GM12878 (cell line): ENCODE measurements around the gene HHAT. TPM values are rescaled to one million over a fixed set of nuclear protein-coding genes. Genes with fewer than 3 reads are reported as not detected.
A peak's percentile ranks its signal among the peaks of the same experiment; 100 is the strongest.

ENCODE experiments used
- ATAC-seq: fragments of 200-7000 bp; cut with Tn5 transposase; 3 replicates; pipeline ENCODE4 v1.9.1; 2020; ENCODE audit warnings: mild to moderate bottlenecking, moderate library complexity
- BruUV-seq: library from RNA; stranded (reverse); fragments of 400-500 nt; replicated peaks from 2 replicates; lab custom pipeline; 2021; lab: Mats Ljungman, UMichigan
- CTCF ChIA-PET: fragments of 300-600 bp; sonication (Branson Sonifier 250); formaldehyde crosslinking; extraction: SDS; loops from one replicate; lab custom pipeline; 2021; ENCODE audit warnings: inconsistent platforms; lab: Yijun Ruan, JAX
- POLR2A ChIA-PET: fragments of 350-600 bp; formaldehyde crosslinking; extraction: SDS; loops from one replicate; lab custom pipeline; 2021; ENCODE audit warnings: inconsistent platforms; lab: Charles Lee
- RAD21 ChIA-PET: fragments of 300-600 bp; sonication (Branson Sonifier 250); formaldehyde crosslinking; loops from one replicate; lab custom pipeline; 2023; ENCODE audit warnings: antibody characterized with exemption; ENCODE audit not compliant: unreplicated experiment; lab: Charles Lee
- SMC1A ChIA-PET: fragments of 300-600 bp; sonication (Branson Sonifier 250); formaldehyde crosslinking; loops from one replicate; lab custom pipeline; 2023; ENCODE audit not compliant: unreplicated experiment, uncharacterized antibody; lab: Charles Lee
- DNase-seq: peaks from one replicate; pipeline ENCODE4 v3.0.0-alpha.2; 2011; ENCODE audit warnings: low read depth, low spot score
- FAIRE-seq: peaks from 3 replicates; lab custom pipeline; 2011; peaks lifted over from hg19 to GRCh38; lab: Jason Lieb, UNC
- H2AFZ ChIP-seq: 2 replicates; pipeline ENCODE4 v1.6.0; 2011; ENCODE audit warnings: low read depth, low read length, control low read depth; ENCODE audit not compliant: control insufficient read depth
- H3K27ac ChIP-seq: 2 replicates; pipeline ENCODE4 v1.5.1; 2011; ENCODE audit warnings: control low read depth; ENCODE audit not compliant: control insufficient read depth, insufficient read depth
- H3K27me3 ChIP-seq, 2 experiments: replicated peaks in 1 of 2; 2 replicates each; pipeline versions ENCODE4 v1.6.0 to v1.6.1; 2011; ENCODE audit warnings: low read length in 1 of 2; ENCODE audit not compliant: control insufficient read depth in 2 of 2, insufficient read depth in 2 of 2
- H3K36me3 ChIP-seq, 2 experiments: 2 replicates each; pipeline ENCODE4 v1.5.1; 2011; ENCODE audit warnings: low read length in 1 of 2; ENCODE audit not compliant: control insufficient read depth in 2 of 2, insufficient read depth in 2 of 2
- H3K4me1 ChIP-seq: 2 replicates; pipeline ENCODE4 v1.6.1; 2011; ENCODE audit warnings: mild to moderate bottlenecking, low read length, moderate library complexity, mixed read lengths; ENCODE audit not compliant: control insufficient read depth, insufficient read depth
- H3K4me2 ChIP-seq: 2 replicates; pipeline ENCODE4 v1.6.0; 2011; ENCODE audit warnings: control low read depth; ENCODE audit not compliant: control insufficient read depth, insufficient read depth
- H3K4me3 ChIP-seq: fragments of 200-600 bp; sonication (generic); 2 replicates; pipeline ENCODE4 v1.5.1; 2016
- H3K79me2 ChIP-seq: 2 replicates; pipeline ENCODE4 v1.6.0; 2011; ENCODE audit warnings: low read length; ENCODE audit not compliant: control insufficient read depth, insufficient read depth
- H3K9ac ChIP-seq: 2 replicates; pipeline ENCODE4 v1.8.0; 2011; ENCODE audit warnings: low read length, control low read depth, mixed read lengths; ENCODE audit not compliant: control insufficient read depth, insufficient read depth
- H3K9me3 ChIP-seq: replicated peaks from 3 replicates; pipeline ENCODE4 v1.5.1; 2011; ENCODE audit warnings: mild to moderate bottlenecking, low read length; ENCODE audit not compliant: control insufficient read depth, insufficient read depth
- H4K20me1 ChIP-seq: 2 replicates; pipeline ENCODE4 v1.6.0; 2011; ENCODE audit not compliant: control insufficient read depth, insufficient read depth
- EGR1 ChIP-seq, 2 experiments: IDR thresholded peaks; 1 replicate in 1 of 2; 2 replicates in 1 of 2; pipeline ENCODE4 v1.6.1; 2011 to 2012; ENCODE audit warnings: low read depth in 2 of 2, low read length in 2 of 2, borderline replicate concordance in 1 of 2, mild to moderate bottlenecking in 1 of 2, moderate library complexity in 1 of 2
- IKZF1 ChIP-seq: fragments of 450-650 bp; conservative IDR thresholded peaks from 2 replicates; pipeline ENCODE4 v1.6.1; 2017; ENCODE audit warnings: antibody characterized with exemption, mild to moderate bottlenecking
- IKZF2 ChIP-seq, 2 experiments: fragments of 450-650 bp; IDR thresholded peaks; 2 replicates each; pipeline ENCODE4 v1.6.1; 2017; ENCODE audit warnings: mild to moderate bottlenecking in 2 of 2, moderate library complexity in 2 of 2
- KLF5 ChIP-seq: fragments of 450-650 bp; IDR thresholded peaks from 2 replicates; pipeline ENCODE4 v1.6.1; 2014; ENCODE audit warnings: mild to moderate bottlenecking; ENCODE audit not compliant: partially characterized antibody
- MTA2 ChIP-seq: fragments of 450-650 bp; IDR thresholded peaks from 2 replicates; pipeline ENCODE4 v1.6.1; 2016; ENCODE audit warnings: low read depth, mild to moderate bottlenecking, moderate library complexity
- SPI1 ChIP-seq: IDR thresholded peaks from 2 replicates; pipeline ENCODE4 v1.6.1; 2011; ENCODE audit warnings: low read depth, mild to moderate bottlenecking, low read length, moderate library complexity, borderline replicate concordance; ENCODE audit not compliant: insufficient read depth
- TCF3 ChIP-seq: IDR thresholded peaks from 2 replicates; pipeline ENCODE4 v1.6.1; 2012; ENCODE audit warnings: low read depth, mild to moderate bottlenecking, low read length, borderline replicate concordance; ENCODE audit not compliant: insufficient read depth
- ZNF217 ChIP-seq: fragments of 450-650 bp; IDR thresholded peaks from 2 replicates; pipeline ENCODE4 v1.6.1; 2017; ENCODE audit warnings: antibody characterized with exemption, mild to moderate bottlenecking
- ZNF274 ChIP-seq: IDR thresholded peaks from one replicate; pipeline ENCODE4 v1.8.0; 2011; ENCODE audit not compliant: insufficient read length, insufficient read depth
- ZNF384 ChIP-seq: IDR thresholded peaks from 2 replicates; pipeline ENCODE4 v1.6.1; 2012; ENCODE audit warnings: low read depth, mild to moderate bottlenecking, low read length, improper control_type of control experiment, borderline replicate concordance
- ZSCAN29 ChIP-seq: fragments of 450-650 bp; IDR thresholded peaks from 2 replicates; pipeline ENCODE4 v1.6.1; 2017; ENCODE audit warnings: mild to moderate bottlenecking, moderate library complexity
- ZZZ3 ChIP-seq: IDR thresholded peaks from 2 replicates; pipeline ENCODE4 v1.6.1; 2011; ENCODE audit warnings: low read depth; ENCODE audit not compliant: control insufficient read depth, insufficient read length
- WGBS: methylation state at CpG from one replicate; pipeline ENCODE4 v1.1.6; 2016; ENCODE audit warnings: low lambda C conversion rate; ENCODE audit not compliant: insufficient replicate concordance, insufficient coverage; ENCODE audit errors: missing lambda C conversion rate; 5-methylcytosine and 5-hydroxymethylcytosine counted together
- in situ Hi-C: fragments of 300-500 bp; cut with MboI; formaldehyde crosslinking; loops from 9 replicates; pipeline ENCODE4 v1.14.3; 2018; ENCODE audit warnings: mixed read lengths
- intact Hi-C: fragments of 100-400 bp; cut with micrococcal nuclease; formaldehyde crosslinking; loops from one replicate; pipeline ENCODE4 v1.14.2; 2022; ENCODE audit not compliant: unreplicated experiment
- polyA plus RNA-seq, 11 experiments: library from polyadenylated mRNA; depleted of rRNA in 4 of 11; unstranded in 6 of 11; stranded (reverse) in 5 of 11; fragments of >200 nt; fragmentation: Nextera tagmentation in 4 of 11; fragmentation: Illumina TruSeq in 1 of 11; extraction: Ambion mirVana in 4 of 11; extraction: Trizol in 1 of 11; gene quantifications; 1 replicate in 1 of 11; 2 replicates in 10 of 11; pipeline versions ENCODE4 v1.2.1 to v1.2.3, GENCODE V29; 2011 to 2016; ENCODE audit warnings: inconsistent platforms in 2 of 11, missing spikeins in 2 of 11, low read depth in 1 of 11
- total RNA-seq, 4 experiments: library from RNA; depleted of rRNA in 3 of 4; stranded (reverse); fragments of >200 nt in 3 of 4; fragmentation: Illumina TruSeq in 1 of 4; extraction: Trizol in 1 of 4; gene quantifications; 2 replicates each; pipeline versions ENCODE4 v1.2.1 to v1.2.3, GENCODE V29; 2013 to 2021
- TF ChIP-seq, protein P1 (sequence below): IDR thresholded peaks from 2 replicates; pipeline ENCODE4 v1.6.1; 2012; ENCODE audit warnings: low read depth, low read length, improper control_type of control experiment
- TF ChIP-seq, protein P2 (sequence below): IDR thresholded peaks from 2 replicates; pipeline ENCODE4 v1.6.1; 2011; ENCODE audit warnings: low read depth, mild to moderate bottlenecking, low read length, moderate library complexity, borderline replicate concordance; ENCODE audit errors: extremely low read depth
- TF ChIP-seq, protein P3 (sequence below): fragments of 150-350 bp; IDR thresholded peaks from 2 replicates; pipeline ENCODE4 v1.6.1; 2014; ENCODE audit warnings: mild to moderate bottlenecking, low read depth, low read length

The HHAT gene
- total and polyA plus RNA-seq, 10 of the 15 experiments (the other 5 are each of a cell fraction or from before 2014, with no cell fraction given) = 1.2 to 37.6 (median 2.6) TPM

DNA sequence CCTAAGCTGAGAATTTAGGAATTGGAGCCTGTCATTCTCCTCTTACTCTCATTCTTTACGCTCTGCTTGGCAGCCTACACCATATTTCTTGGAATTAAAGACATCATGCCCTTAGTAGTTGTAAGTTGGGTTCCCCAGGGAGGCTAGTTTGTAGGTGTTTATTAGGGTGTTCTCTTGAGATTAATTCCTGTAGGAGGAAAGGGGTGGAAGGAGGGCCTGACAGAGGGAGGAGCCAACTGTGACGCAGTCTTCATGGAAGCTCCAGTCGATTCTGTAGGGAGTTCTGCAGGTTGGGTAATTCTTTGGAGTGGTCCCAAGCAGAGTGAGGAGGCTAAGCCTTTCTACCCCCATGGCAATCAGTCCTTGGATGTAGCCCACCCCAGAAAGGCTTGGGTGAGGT, 111.4 kb downstream of the HHAT start:
- FAIRE-seq = no peak
- no peak for DNase-seq
- CTCF ChIA-PET = interaction anchor here (0.7 to 1.8 kb wide), 4 partner anchors 8 to 145 kb away, joined by 3 to 8 read pairs (median 4); no protein-coding TSS in a partner anchor
- Histone ChIP-seq H3K9me3 (no peaks in the 10 kb centered on the region), H3K4me3 (no peak overlapping the region), H3K36me3 (no peaks in the 10 kb centered on the region), H3K79me2 (no peaks in the 10 kb centered on the region), H3K27me3 (no peaks in the 10 kb centered on the region), H4K20me1 (no peaks in the 10 kb centered on the region), H3K27ac (no peak overlapping the region), H2AFZ (no peak overlapping the region), H3K9ac (no peak overlapping the region), H3K4me1 (no peaks in the 10 kb centered on the region), H3K4me2 (no peak overlapping the region)
- RAD21 ChIA-PET = interaction anchor here (0.6 kb wide), 1 partner anchor 16 kb away, joined by 3 read pairs; no protein-coding TSS in a partner anchor
- intact Hi-C loops = no loop called here
- POLR2A ChIA-PET = interaction anchor here (0.6 kb wide), 1 partner anchor 80 kb away, joined by 3 read pairs; no protein-coding TSS in a partner anchor
- in situ Hi-C loops = no loop called here
- no peak for TF ChIP-seq ZNF217
- no peak for TF ChIP-seq ZSCAN29
- TF ChIP-seq EGR1 (IDR thresholded peaks at IDR 0.05; ENCODE audit: borderline replicate concordance in 1 of 2, low read depth in 2 of 2, low read length in 2 of 2) = no peak
- TF ChIP-seq ZZZ3 = no peak
- BruUV-seq = no TSS peak
- SMC1A ChIA-PET = interaction anchor here (0.8 to 1.6 kb wide), 7 partner anchors 9 to 79 kb away, joined by 3 to 6 read pairs (median 3); no protein-coding TSS in a partner anchor
- no peak for ATAC-seq
- 27% methylated on average over 3 of the region's 3 CpGs for WGBS

DNA sequence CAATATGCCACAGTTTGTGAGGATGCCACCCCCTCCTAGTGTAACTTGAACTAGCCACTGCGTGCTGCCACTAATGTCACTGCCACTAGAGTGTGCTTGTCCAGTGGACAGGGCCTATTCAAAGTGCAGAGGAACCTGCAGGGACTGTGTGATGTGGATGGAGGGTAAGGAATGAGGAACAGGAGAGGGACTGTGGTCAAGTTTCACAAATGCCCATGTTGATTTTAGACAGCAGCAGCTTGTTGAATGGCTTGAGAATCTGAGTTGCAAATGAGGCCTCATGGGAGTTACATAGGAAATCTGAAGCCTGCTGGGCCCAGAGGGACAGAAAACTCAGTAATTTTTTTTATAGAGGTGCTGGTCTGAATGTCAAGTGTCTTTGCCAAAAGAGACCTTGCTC, 112.3 kb downstream of the HHAT start:
- no TSS peak for BruUV-seq
- Histone ChIP-seq H3K9ac (no peak overlapping the region), H3K79me2 (no peaks in the 10 kb centered on the region), H3K9me3 (no peaks in the 10 kb centered on the region), H3K4me1 (no peaks in the 10 kb centered on the region), H3K4me2 (no peak overlapping the region), H2AFZ (no peak overlapping the region), H3K27me3 (no peaks in the 10 kb centered on the region), H3K36me3 (no peaks in the 10 kb centered on the region), H3K27ac (no peak overlapping the region), H3K4me3 (no peak overlapping the region), H4K20me1 (no peaks in the 10 kb centered on the region)
- WGBS = 79% methylated on average over 1 of the region's 1 CpG
- ATAC-seq (peak; percentile 57), FAIRE-seq (no peak), DNase-seq (no peak)
- intact Hi-C loops (no loop called here), in situ Hi-C loops (no loop called here)
- ChIA-PET RAD21 (interaction anchor here (1.1 kb wide), 1 partner anchor 11 kb away, joined by 3 read pairs; no protein-coding TSS in a partner anchor), CTCF (interaction anchor here (1.0 to 1.7 kb wide), 4 partner anchors 11 to 34 kb away, joined by 3 to 5 read pairs (median 4); no protein-coding TSS in a partner anchor), POLR2A (no interaction called here), SMC1A (interaction anchor here (0.8 to 1.6 kb wide), 5 partner anchors 10 to 80 kb away, joined by 3 to 5 read pairs (median 3); no protein-coding TSS in a partner anchor)
- TF ChIP-seq ZNF274 (no peak), ZNF384 (no peak), MTA2 (peak; percentile 31; the same call in 1 of the 2 replicates), IKZF1 (peak; percentile 50), IKZF2 (IDR thresholded peaks at IDR 0.05) (peak in 1 of 2 experiments; percentile 13; a peak in 1 of 4 replicates), KLF5 (no peak), TCF3 (no peak), SPI1 (peak; percentile 46; the same call in 1 of the 2 replicates), ZNF217 (no peak)
- TF ChIP-seq, protein P1, sequence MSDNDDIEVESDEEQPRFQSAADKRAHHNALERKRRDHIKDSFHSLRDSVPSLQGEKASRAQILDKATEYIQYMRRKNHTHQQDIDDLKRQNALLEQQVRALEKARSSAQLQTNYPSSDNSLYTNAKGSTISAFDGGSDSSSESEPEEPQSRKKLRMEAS = no peak
- TF ChIP-seq, protein P2, sequence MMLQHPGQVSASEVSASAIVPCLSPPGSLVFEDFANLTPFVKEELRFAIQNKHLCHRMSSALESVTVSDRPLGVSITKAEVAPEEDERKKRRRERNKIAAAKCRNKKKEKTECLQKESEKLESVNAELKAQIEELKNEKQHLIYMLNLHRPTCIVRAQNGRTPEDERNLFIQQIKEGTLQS = no peak
- TF ChIP-seq, protein P3, sequence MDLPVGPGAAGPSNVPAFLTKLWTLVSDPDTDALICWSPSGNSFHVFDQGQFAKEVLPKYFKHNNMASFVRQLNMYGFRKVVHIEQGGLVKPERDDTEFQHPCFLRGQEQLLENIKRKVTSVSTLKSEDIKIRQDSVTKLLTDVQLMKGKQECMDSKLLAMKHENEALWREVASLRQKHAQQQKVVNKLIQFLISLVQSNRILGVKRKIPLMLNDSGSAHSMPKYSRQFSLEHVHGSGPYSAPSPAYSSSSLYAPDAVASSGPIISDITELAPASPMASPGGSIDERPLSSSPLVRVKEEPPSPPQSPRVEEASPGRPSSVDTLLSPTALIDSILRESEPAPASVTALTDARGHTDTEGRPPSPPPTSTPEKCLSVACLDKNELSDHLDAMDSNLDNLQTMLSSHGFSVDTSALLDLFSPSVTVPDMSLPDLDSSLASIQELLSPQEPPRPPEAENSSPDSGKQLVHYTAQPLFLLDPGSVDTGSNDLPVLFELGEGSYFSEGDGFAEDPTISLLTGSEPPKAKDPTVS = no peak
